ENCODE results near the gene ADCYAP1. TPM values are rescaled to one million over a fixed set of nuclear protein-coding genes. Genes with fewer than 3 reads are reported as not detected.

The ADCYAP1 gene
- total and polyA plus RNA-seq, 4 donors, result 4.9 to 6.5 TPM; not detected in 2

GRCh38 chr18:944440-944839, 39.8 kb downstream of the ADCYAP1 start:
- DNase-seq (no peak), ATAC-seq (ENCODE audit: low FRiP score) (no peak)
- no peak overlapping the region for H3K27ac ChIP-seq (ENCODE audit: low read depth in 1 of 2, low read length in 2 of 2)
- no peaks in the 10 kb centered on the region for H3K36me3 ChIP-seq (ENCODE audit: control insufficient read depth in 1 of 2, insufficient read depth in 2 of 2, low read length in 1 of 2)
- no peaks in the 10 kb centered on the region for H3K27me3 ChIP-seq (ENCODE audit: control insufficient read depth in 1 of 2, insufficient read depth in 2 of 2, low read length in 1 of 2)
- intact Hi-C loops (cut with DNase I), result no loop called here
- no peaks in the 10 kb centered on the region for H3K4me1 ChIP-seq (ENCODE audit: control insufficient read depth in 1 of 2, insufficient read depth in 2 of 2, low read length in 2 of 2)
- WGBS, 2 donors, result 10 to 12% methylated on average over 1 of the region's 1 CpG
- no peak overlapping the region for H3K4me3 ChIP-seq (ENCODE audit: low read length in 2 of 2)
- H3K9me3 ChIP-seq (ENCODE audit: control insufficient read depth, low read length), result no peaks in the 10 kb centered on the region

DNA sequence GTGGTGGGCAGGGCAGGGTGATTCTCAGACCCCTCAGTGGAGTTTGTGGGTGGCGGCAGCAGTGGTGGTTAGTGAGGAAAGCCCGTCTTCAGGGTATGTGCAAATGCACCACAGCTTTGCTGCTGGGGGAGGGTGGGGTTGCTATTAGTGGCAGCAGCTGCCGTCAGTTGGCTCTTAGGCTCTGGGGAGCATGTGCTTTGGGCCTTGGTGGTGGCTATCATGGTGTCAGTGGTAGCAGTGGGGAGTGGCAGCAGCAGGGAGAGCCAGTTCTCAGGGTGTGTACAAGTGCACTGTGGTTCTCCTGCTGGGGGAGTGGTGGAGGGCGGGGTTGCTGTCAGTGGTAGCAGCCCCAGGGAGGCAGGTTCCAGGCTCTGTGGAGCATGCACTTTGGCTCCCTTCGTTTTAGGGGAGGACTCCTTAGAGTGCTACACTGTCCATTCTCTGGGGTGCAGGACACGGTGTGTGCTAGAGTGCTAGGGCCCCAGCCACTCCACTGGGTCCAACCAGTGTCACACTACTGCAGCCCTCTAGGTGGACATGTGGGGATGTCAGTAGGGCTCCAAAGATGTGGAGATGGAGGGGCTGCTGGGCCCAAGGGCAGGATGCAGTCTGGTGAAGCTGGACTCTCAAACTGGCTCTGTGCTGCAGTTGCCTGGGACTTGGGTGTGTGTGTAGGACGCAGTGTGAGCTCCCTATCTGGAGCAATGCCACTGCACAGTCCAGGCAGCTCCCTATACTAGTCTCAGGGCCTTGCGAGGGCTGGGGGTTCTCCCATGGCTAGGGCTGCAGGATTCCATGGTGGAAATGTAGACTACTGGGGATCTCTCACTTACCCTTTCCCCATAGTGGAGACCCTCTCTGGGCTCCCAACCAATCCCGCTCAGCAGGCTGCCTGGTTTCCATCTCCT, 45.3 kb downstream of the ADCYAP1 start:
- peak; percentile 22 for ATAC-seq (ENCODE audit: low FRiP score)
- no peak overlapping the region for H3K27ac ChIP-seq (ENCODE audit: low read depth in 1 of 2, low read length in 2 of 2)
- intact Hi-C loops (cut with DNase I), result no loop called here
- no peaks in the 10 kb centered on the region for H3K9me3 ChIP-seq (ENCODE audit: control insufficient read depth, low read length)
- H3K27me3 ChIP-seq (ENCODE audit: control insufficient read depth in 1 of 2, insufficient read depth in 2 of 2, low read length in 1 of 2), result no peaks in the 10 kb centered on the region
- WGBS, 2 donors, result 76 to 77% methylated on average over 9 of the region's 9 CpGs
- H3K36me3 ChIP-seq (ENCODE audit: control insufficient read depth in 1 of 2, insufficient read depth in 2 of 2, low read length in 1 of 2), result no peaks in the 10 kb centered on the region
- DNase-seq, result no peak
- no peak overlapping the region for H3K4me3 ChIP-seq (ENCODE audit: low read length in 2 of 2)
- H3K4me1 ChIP-seq (ENCODE audit: control insufficient read depth in 1 of 2, insufficient read depth in 2 of 2, low read length in 2 of 2), result no peaks in the 10 kb centered on the region

GRCh38 chr18:950882-951495, 46.3 kb downstream of the ADCYAP1 start:
- no peak overlapping the region for H3K4me3 ChIP-seq (ENCODE audit: low read length in 2 of 2)
- ATAC-seq (ENCODE audit: low FRiP score) (no peak), DNase-seq (no peak)
- H3K27ac ChIP-seq (ENCODE audit: low read depth in 1 of 2, low read length in 2 of 2), result no peak overlapping the region
- no peaks in the 10 kb centered on the region for H3K4me1 ChIP-seq (ENCODE audit: control insufficient read depth in 1 of 2, insufficient read depth in 2 of 2, low read length in 2 of 2)
- WGBS, 2 donors, result 68 to 69% methylated on average over 5 of the region's 5 CpGs
- intact Hi-C loops (cut with DNase I), result no loop called here
- no peaks in the 10 kb centered on the region for H3K36me3 ChIP-seq (ENCODE audit: control insufficient read depth in 1 of 2, insufficient read depth in 2 of 2, low read length in 1 of 2)
- no peaks in the 10 kb centered on the region for H3K27me3 ChIP-seq (ENCODE audit: control insufficient read depth in 1 of 2, insufficient read depth in 2 of 2, low read length in 1 of 2)
- no peaks in the 10 kb centered on the region for H3K9me3 ChIP-seq (ENCODE audit: control insufficient read depth, low read length)

DNA sequence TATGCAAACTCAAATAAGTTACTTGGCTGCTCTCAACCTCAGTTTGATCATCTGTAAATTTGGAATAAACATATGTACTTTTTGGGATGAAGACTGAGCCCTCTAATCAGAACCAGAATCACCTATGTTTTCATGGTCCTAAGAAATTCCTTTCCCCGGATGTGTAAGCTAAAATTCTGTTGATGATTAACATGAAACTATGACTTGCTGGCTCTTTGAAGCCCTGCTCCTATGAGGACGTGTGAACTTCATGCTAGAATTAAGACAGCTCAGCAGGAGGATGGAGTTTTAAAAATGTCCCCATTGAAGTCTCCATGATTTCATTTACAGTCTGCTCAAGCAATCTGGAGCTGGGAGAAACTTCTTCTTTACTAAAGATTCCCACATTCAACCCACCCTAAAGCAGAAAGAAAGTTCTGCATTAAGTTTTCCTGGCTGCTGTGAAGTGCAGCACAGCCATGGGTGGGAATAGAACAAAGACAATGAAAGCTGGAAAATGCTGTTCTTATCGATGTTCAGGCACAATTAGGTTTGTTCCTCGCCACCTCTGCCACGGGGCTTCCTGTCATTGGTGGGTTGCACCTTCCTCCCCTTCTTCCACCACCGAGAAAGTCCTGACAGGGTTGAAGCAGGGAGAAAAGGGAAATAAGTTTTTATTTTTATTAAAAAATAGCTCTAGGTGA, 50.9 kb downstream of the ADCYAP1 start:
- DNase-seq, result no peak
- H3K27me3 ChIP-seq (ENCODE audit: control insufficient read depth in 1 of 2, insufficient read depth in 2 of 2, low read length in 1 of 2), result no peaks in the 10 kb centered on the region
- WGBS, 2 donors, result 59 to 60% methylated on average over 6 of the region's 6 CpGs
- H3K9me3 ChIP-seq (ENCODE audit: control insufficient read depth, low read length), result no peaks in the 10 kb centered on the region
- no peaks in the 10 kb centered on the region for H3K4me1 ChIP-seq (ENCODE audit: control insufficient read depth in 1 of 2, insufficient read depth in 2 of 2, low read length in 2 of 2)
- H3K4me3 ChIP-seq (ENCODE audit: low read length in 2 of 2), result no peak overlapping the region
- H3K36me3 ChIP-seq (ENCODE audit: control insufficient read depth in 1 of 2, insufficient read depth in 2 of 2, low read length in 1 of 2), result no peaks in the 10 kb centered on the region
- ATAC-seq (ENCODE audit: low FRiP score), result no peak
- intact Hi-C loops (cut with DNase I), result no loop called here
- H3K27ac ChIP-seq (ENCODE audit: low read depth in 1 of 2, low read length in 2 of 2), result no peak overlapping the region

- no peaks in the 10 kb centered on the region for H3K9me3 ChIP-seq (ENCODE audit: control insufficient read depth, low read length)
- no peak for ATAC-seq (ENCODE audit: low FRiP score)
- 70 to 72% methylated on average over 5 of the region's 5 CpGs for WGBS, 2 donors
- no peak overlapping the region for H3K4me3 ChIP-seq (ENCODE audit: low read length in 2 of 2)
- H3K27me3 ChIP-seq (ENCODE audit: control insufficient read depth in 1 of 2, insufficient read depth in 2 of 2, low read length in 1 of 2), result no peaks in the 10 kb centered on the region
- no peaks in the 10 kb centered on the region for H3K36me3 ChIP-seq (ENCODE audit: control insufficient read depth in 1 of 2, insufficient read depth in 2 of 2, low read length in 1 of 2)
- no peak for DNase-seq
- H3K27ac ChIP-seq (ENCODE audit: low read depth in 1 of 2, low read length in 2 of 2), result no peak overlapping the region
- intact Hi-C loops (cut with DNase I), result no loop called here
- no peaks in the 10 kb centered on the region for H3K4me1 ChIP-seq (ENCODE audit: control insufficient read depth in 1 of 2, insufficient read depth in 2 of 2, low read length in 2 of 2)
Measured at GRCh38 chr18:957829-958228, 53.2 kb downstream of the ADCYAP1 start.

DNA sequence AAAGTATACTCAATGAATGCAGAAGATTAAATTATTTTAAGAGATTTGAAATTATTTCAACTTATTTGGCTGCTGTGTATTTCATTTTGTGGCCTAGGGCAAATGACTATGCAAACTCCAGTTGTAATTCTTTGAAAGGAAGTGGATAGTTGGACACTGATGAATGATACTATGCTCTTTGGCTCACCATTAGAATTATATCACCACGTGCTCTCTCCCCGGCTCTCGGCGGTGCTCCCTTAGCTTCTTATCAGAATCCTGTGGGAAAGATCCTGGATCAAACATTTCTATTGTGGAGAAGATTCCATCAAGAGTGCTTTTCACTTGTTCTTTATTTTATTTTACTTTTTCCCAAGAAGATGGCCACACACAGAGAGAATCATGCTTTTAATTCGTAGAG, 55.2 kb downstream of the ADCYAP1 start:
- no peaks in the 10 kb centered on the region for H3K36me3 ChIP-seq (ENCODE audit: control insufficient read depth in 1 of 2, insufficient read depth in 2 of 2, low read length in 1 of 2)
- H3K9me3 ChIP-seq (ENCODE audit: control insufficient read depth, low read length), result no peaks in the 10 kb centered on the region
- no peaks in the 10 kb centered on the region for H3K27me3 ChIP-seq (ENCODE audit: control insufficient read depth in 1 of 2, insufficient read depth in 2 of 2, low read length in 1 of 2)
- H3K4me3 ChIP-seq (ENCODE audit: low read length in 2 of 2), result no peak overlapping the region
- 25 to 30% methylated on average over 5 of the region's 5 CpGs for WGBS, 2 donors
- ATAC-seq (ENCODE audit: low FRiP score), result no peak
- H3K4me1 ChIP-seq (ENCODE audit: control insufficient read depth in 1 of 2, insufficient read depth in 2 of 2, low read length in 2 of 2), result no peaks in the 10 kb centered on the region
- no peak overlapping the region for H3K27ac ChIP-seq (ENCODE audit: low read depth in 1 of 2, low read length in 2 of 2)
- intact Hi-C loops (cut with DNase I), result loop anchor here in 1 of 2 donors (10.0 kb wide), 1 partner anchor 95 kb away; no protein-coding TSS in a partner anchor
- DNase-seq, result no peak

Other genes starting within 250 kb of the ADCYAP1 start
- gene TYMS, start 247.2 kb upstream of the ADCYAP1 start, total RNA-seq, result 1 to 10 TPM; 3.4 to 5.3 TPM
- gene TYMS, start 247.2 kb upstream of the ADCYAP1 start, polyA plus RNA-seq, result 1 to 10 TPM; 1.3 to 5.6 TPM
- gene ENOSF1, start 192.2 kb upstream of the ADCYAP1 start, total RNA-seq, result 10 to 100 TPM; 45.3 to 88.3 TPM
- 10 to 100 TPM; 15.5 to 61.1 TPM for gene ENOSF1, start 192.2 kb upstream of the ADCYAP1 start, polyA plus RNA-seq
- 10 to 100 TPM; 30.1 to 37.0 TPM for gene YES1, start 92.6 kb upstream of the ADCYAP1 start, total RNA-seq
- 10 to 100 TPM in 1 of 2 donors, 1 to 10 TPM in 1; 8.9 to 26.5 TPM for gene YES1, start 92.6 kb upstream of the ADCYAP1 start, polyA plus RNA-seq

Data from aorta (tissue), 5 donors.